IMR-90 (cell line): ENCODE data around the gene ENO2. TPM values are rescaled to one million over a fixed set of nuclear protein-coding genes. Genes with fewer than 3 reads are reported as not detected.
A peak's percentile ranks its signal among the peaks of the same experiment; 100 is the strongest.

ENCODE experiments used
- ATAC-seq: fragments of 200-7000 bp; cut with Tn5 transposase; 2 replicates; pipeline ENCODE4 v1.9.1; 2020; ENCODE audit warnings: low read depth, mild to moderate bottlenecking, moderate library complexity
- BruUV-seq: library from RNA; stranded (reverse); fragments of 400-500 nt; replicated peaks from 2 replicates; lab custom pipeline; 2021; lab: Mats Ljungman, UMichigan
- CTCF ChIA-PET: fragments of 300-600 bp; formaldehyde crosslinking; extraction: SDS; loops from one replicate; lab custom pipeline; 2021; ENCODE audit warnings: antibody characterized with exemption; lab: Yijun Ruan, JAX
- POLR2A ChIA-PET: fragments of 300-600 bp; sonication (Branson Sonifier 250); formaldehyde crosslinking; loops from one replicate; lab custom pipeline; 2022; ENCODE audit warnings: antibody characterized with exemption; ENCODE audit not compliant: unreplicated experiment; lab: Charles Lee
- DNase-seq: peaks from one replicate; pipeline ENCODE4 v3.0.0; 2013
- H2AFZ ChIP-seq: replicated peaks from 2 replicates; pipeline ENCODE3; 2013; ENCODE audit warnings: low read length, mild to moderate bottlenecking; ENCODE audit not compliant: poor library complexity
- H2AK5ac ChIP-seq: 2 replicates; pipeline ENCODE4 v1.6.1; 2013; ENCODE audit warnings: low read depth, low read length, inconsistent platforms
- H2AK9ac ChIP-seq: replicated peaks from 2 replicates; pipeline ENCODE3; 2013; ENCODE audit warnings: mild to moderate bottlenecking, low read depth, low read length, moderate library complexity; ENCODE audit not compliant: poor library complexity
- H2BK120ac ChIP-seq: 2 replicates; pipeline ENCODE4 v1.6.1; 2013; ENCODE audit warnings: low read depth, low read length, inconsistent platforms
- H2BK15ac ChIP-seq: 3 replicates; pipeline ENCODE4 v1.6.1; 2013; ENCODE audit warnings: low read depth, low read length, inconsistent platforms
- H2BK20ac ChIP-seq: 2 replicates; pipeline ENCODE4 v1.6.1; 2013; ENCODE audit warnings: low read depth, mild to moderate bottlenecking, inconsistent platforms, low read length, moderate library complexity
- H2BK5ac ChIP-seq: 2 replicates; pipeline ENCODE4 v1.6.1; 2013; ENCODE audit warnings: mild to moderate bottlenecking, low read depth, low read length, inconsistent platforms; ENCODE audit not compliant: poor library complexity, severe bottlenecking
- H3K14ac ChIP-seq: replicated peaks from 2 replicates; pipeline ENCODE4 v1.6.1; 2013; ENCODE audit warnings: low read depth, low read length, inconsistent platforms
- H3K18ac ChIP-seq: 2 replicates; pipeline ENCODE4 v1.6.1; 2013; ENCODE audit warnings: low read depth, low read length, control low read depth
- H3K23ac ChIP-seq: 2 replicates; pipeline ENCODE4 v1.6.1; 2013; ENCODE audit warnings: low read depth, low read length, inconsistent platforms
- H3K27ac ChIP-seq: 2 replicates; pipeline ENCODE4 v1.5.1; 2013; ENCODE audit warnings: mild to moderate bottlenecking, control low read depth, low read length; ENCODE audit not compliant: insufficient read depth
- H3K27me3 ChIP-seq: 2 replicates; pipeline ENCODE4 v1.6.1; 2013; ENCODE audit warnings: low read length; ENCODE audit not compliant: control insufficient read depth, insufficient read depth
- H3K36me3 ChIP-seq: 2 replicates; pipeline ENCODE4 v1.6.1; 2013; ENCODE audit warnings: low read length, mixed read lengths; ENCODE audit not compliant: control insufficient read depth, insufficient read depth
- H3K4ac ChIP-seq: 2 replicates; pipeline ENCODE4 v1.6.1; 2013; ENCODE audit warnings: low read depth, low read length, inconsistent platforms
- H3K4me1 ChIP-seq: 2 replicates; pipeline ENCODE4 v1.6.1; 2013; ENCODE audit warnings: low read length, mixed read lengths; ENCODE audit not compliant: control insufficient read depth, insufficient read depth
- H3K4me2 ChIP-seq: 2 replicates; pipeline ENCODE4 v1.6.1; 2013; ENCODE audit warnings: low read depth, mild to moderate bottlenecking, control low read depth, low read length, moderate library complexity
- H3K4me3 ChIP-seq: 2 replicates; pipeline ENCODE4 v1.5.1; 2013; ENCODE audit warnings: low read depth, mild to moderate bottlenecking, control low read depth, low read length, moderate library complexity; ENCODE audit not compliant: insufficient read depth
- H3K56ac ChIP-seq: 2 replicates; pipeline ENCODE4 v1.6.1; 2013; ENCODE audit warnings: low read length, inconsistent platforms; ENCODE audit not compliant: insufficient read depth; ENCODE audit errors: extremely low read depth
- H3K79me1 ChIP-seq, 2 experiments: 2 replicates each; pipeline ENCODE4 v1.6.1; 2013; ENCODE audit warnings: low read length in 2 of 2, inconsistent platforms in 1 of 2, low read depth in 1 of 2
- H3K9ac ChIP-seq: 2 replicates; pipeline ENCODE4 v1.6.1; 2013; ENCODE audit warnings: low read depth, low read length, control low read depth
- H3K9me1 ChIP-seq: 2 replicates; pipeline ENCODE4 v1.6.1; 2013; ENCODE audit warnings: low read length, inconsistent platforms; ENCODE audit not compliant: insufficient read depth
- H3K9me3 ChIP-seq: 2 replicates; pipeline ENCODE4 v1.6.1; 2013; ENCODE audit warnings: low read length; ENCODE audit not compliant: control insufficient read depth, insufficient read depth
- H4K20me1 ChIP-seq: 2 replicates; pipeline ENCODE4 v1.6.1; 2013; ENCODE audit warnings: low read length, inconsistent platforms; ENCODE audit not compliant: insufficient read depth
- H4K5ac ChIP-seq: 2 replicates; pipeline ENCODE4 v1.6.1; 2013; ENCODE audit warnings: mild to moderate bottlenecking, low read depth, low read length, control low read depth
- H4K8ac ChIP-seq, 2 experiments: 2 replicates each; pipeline ENCODE4 v1.6.1; 2013; ENCODE audit warnings: low read depth in 2 of 2, low read length in 2 of 2, control low read depth in 1 of 2, inconsistent platforms in 1 of 2
- H4K91ac ChIP-seq: 2 replicates; pipeline ENCODE4 v1.6.1; 2013; ENCODE audit warnings: low read depth, low read length, inconsistent platforms; ENCODE audit not compliant: insufficient read depth
- CEBPB ChIP-seq: IDR thresholded peaks from 2 replicates; pipeline ENCODE4 v1.6.1; 2012; ENCODE audit warnings: low read depth, low read length, improper control_type of control experiment
- CHD1 ChIP-seq: IDR thresholded peaks from 2 replicates; pipeline ENCODE4 v1.6.1; 2012; ENCODE audit warnings: low read depth, low read length, improper control_type of control experiment
- FOS ChIP-seq: fragments of 150-350 bp; IDR thresholded peaks from 2 replicates; pipeline ENCODE4 v1.6.1; 2016; ENCODE audit warnings: low read depth, low read length
- NFE2L2 ChIP-seq: fragments of 150-350 bp; IDR thresholded peaks from 2 replicates; pipeline ENCODE4 v1.6.1; 2016; ENCODE audit warnings: low read depth, mild to moderate bottlenecking, low read length
- RAD21 ChIP-seq: IDR thresholded peaks from 2 replicates; pipeline ENCODE4 v1.6.1; 2012; ENCODE audit warnings: low read length, improper control_type of control experiment
- RCOR1 ChIP-seq: IDR thresholded peaks from 2 replicates; pipeline ENCODE4 v1.6.1; 2012; ENCODE audit warnings: mild to moderate bottlenecking, low read length, improper control_type of control experiment; ENCODE audit not compliant: insufficient replicate concordance
- RFX5 ChIP-seq: IDR thresholded peaks from 2 replicates; pipeline ENCODE4 v1.8.0; 2012; ENCODE audit warnings: low read depth, mild to moderate bottlenecking, low read length, moderate library complexity
- SMC3 ChIP-seq: fragments of 150-350 bp; IDR thresholded peaks from 2 replicates; pipeline ENCODE4 v1.6.1; 2016; ENCODE audit warnings: low read depth, mild to moderate bottlenecking, antibody characterized with exemption, low read length, moderate library complexity
- WGBS, 2 experiments: methylation state at CpG; one replicate each; pipeline versions ENCODE4 v1.1.5 to v1.1.7; 2013; ENCODE audit warnings: missing lambda C conversion rate in 2 of 2; ENCODE audit not compliant: insufficient read length in 1 of 2; ENCODE audit errors: extremely low coverage in 2 of 2; 5-methylcytosine and 5-hydroxymethylcytosine counted together
- dilution Hi-C: fragments of 300-500 bp; cut with HindIII; formaldehyde crosslinking; loops from one replicate; pipeline ENCODE4 v1.14.3; 2018; ENCODE audit warnings: low sequenced_read_pairs; ENCODE audit not compliant: unreplicated experiment
- in situ Hi-C: fragments of 300-500 bp; cut with MboI; formaldehyde crosslinking; loops from 3 replicates; pipeline ENCODE4 v1.14.3; 2019; ENCODE audit warnings: low sequenced_read_pairs, inconsistent platforms, mixed read lengths
- intact Hi-C: fragments of 100-400 bp; cut with micrococcal nuclease; formaldehyde crosslinking; loops from 2 replicates; pipeline ENCODE4 v1.10.0; 2022
- polyA plus RNA-seq, 3 experiments: library from polyadenylated mRNA; depleted of rRNA; stranded (reverse); fragments of >200 nt; gene quantifications; 2 replicates each; pipeline ENCODE4 v1.2.3, GENCODE V29; 2012; ENCODE audit warnings: low replicate concordance in 1 of 3
- total RNA-seq: library from RNA; depleted of rRNA; stranded (reverse); fragments of >200 nt; gene quantifications from 2 replicates; pipeline ENCODE4 v1.2.3, GENCODE V29; 2012
- TF ChIP-seq, protein P1 (sequence below): fragments of 150-350 bp; IDR thresholded peaks from 2 replicates; pipeline ENCODE4 v1.6.1; 2016; ENCODE audit warnings: low read depth, mild to moderate bottlenecking, low read length, moderate library complexity, borderline replicate concordance
- TF ChIP-seq, protein P2 (sequence below): fragments of 150-350 bp; IDR thresholded peaks from 2 replicates; pipeline ENCODE4 v1.6.1; 2017; ENCODE audit warnings: mild to moderate bottlenecking, antibody characterized with exemption, low read length, low read depth

ENO2 gene
- total and polyA plus RNA-seq, 2 of the 4 experiments (the other 2 are of a cell fraction): 28.3 to 92.8 TPM

DNA sequence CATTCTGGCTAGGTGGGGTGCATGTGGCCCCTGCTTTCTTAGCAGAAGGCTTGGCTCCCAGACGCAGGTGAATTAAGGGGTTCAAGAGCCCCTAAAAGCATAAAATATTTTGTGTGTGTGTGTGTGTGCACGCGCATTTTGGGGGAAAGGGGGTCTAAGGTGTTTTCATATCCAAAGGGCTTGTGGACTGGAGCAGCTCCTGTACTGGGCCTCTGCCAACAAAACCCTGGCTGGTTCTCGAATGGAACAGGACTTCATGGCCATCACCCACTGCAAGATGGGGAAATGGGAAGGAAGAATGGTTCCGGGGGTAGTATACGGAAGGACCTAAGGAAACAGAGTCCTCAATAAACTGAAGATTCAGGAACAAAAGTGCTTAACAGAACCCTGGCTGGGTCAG lies 9.5 kb downstream of the ENO2 start:
- DNase-seq: no peak
- H2AK5ac ChIP-seq: no peak overlapping the region
- ATAC-seq: no peak
- no peak overlapping the region for H3K56ac ChIP-seq
- no peak overlapping the region for H2AK9ac ChIP-seq
- ChIA-PET CTCF (interaction anchor here (0.6 to 1.8 kb wide), 4 partner anchors 10 to 184 kb away, joined by 3 to 7 read pairs (median 4); partner anchors contain the start of genes ENO2 and SPSB2), POLR2A (interaction anchor here (0.5 kb wide), 1 partner anchor 131 kb away, joined by 3 read pairs; no protein-coding TSS in a partner anchor)
- peaks cover 6% of the 10 kb centered on the region; the same call in 1 of the 2 replicates for H3K9me1 ChIP-seq
- no peak overlapping the region for H2BK120ac ChIP-seq
- H2AFZ ChIP-seq: no peak overlapping the region
- 0 out of 4 replicates have a peak overlapping the region, but pooled peaks of 1 of the 2 experiments have one; percentile 22 for H4K8ac ChIP-seq
- H3K9ac ChIP-seq: no peak overlapping the region
- 80% methylated on average over 3 of the region's 6 CpGs; no CpG with 5 or more reads in 1 of the 2 experiments for WGBS, 2 experiments
- H3K18ac ChIP-seq: no peak overlapping the region
- peaks cover 20% of the 10 kb centered on the region for H3K4me1 ChIP-seq
- H3K27ac ChIP-seq: no peak overlapping the region
- H3K23ac ChIP-seq: no peak overlapping the region
- dilution Hi-C loops (no loop called here), in situ Hi-C loops (no loop called here), intact Hi-C loops (loop anchor here (1.0 to 2.0 kb wide), 3 partner anchors 14 to 51 kb away; partner anchors contain the start of gene SPSB2)
- H3K9me3 ChIP-seq: no peaks in the 10 kb centered on the region
- H4K20me1 ChIP-seq: peaks cover 4% of the 10 kb centered on the region; the same call in 1 of the 2 replicates
- no peak overlapping the region for H3K4ac ChIP-seq
- H4K91ac ChIP-seq: no peak overlapping the region
- peaks cover 16 to 22% of the 10 kb centered on the region in 2 experiments; a peak in 3 of 4 replicates for H3K79me1 ChIP-seq
- no peak overlapping the region for H3K4me3 ChIP-seq
- BruUV-seq: no TSS peak
- H2BK15ac ChIP-seq: no peak overlapping the region
- H3K14ac ChIP-seq: no peak overlapping the region
- no peak overlapping the region for H2BK20ac ChIP-seq
- no peak overlapping the region for H4K5ac ChIP-seq
- no peaks in the 10 kb centered on the region for H3K27me3 ChIP-seq
- H3K36me3 ChIP-seq: peaks cover 34% of the 10 kb centered on the region
- no peak for TF ChIP-seq RAD21
- TF ChIP-seq, protein P1, sequence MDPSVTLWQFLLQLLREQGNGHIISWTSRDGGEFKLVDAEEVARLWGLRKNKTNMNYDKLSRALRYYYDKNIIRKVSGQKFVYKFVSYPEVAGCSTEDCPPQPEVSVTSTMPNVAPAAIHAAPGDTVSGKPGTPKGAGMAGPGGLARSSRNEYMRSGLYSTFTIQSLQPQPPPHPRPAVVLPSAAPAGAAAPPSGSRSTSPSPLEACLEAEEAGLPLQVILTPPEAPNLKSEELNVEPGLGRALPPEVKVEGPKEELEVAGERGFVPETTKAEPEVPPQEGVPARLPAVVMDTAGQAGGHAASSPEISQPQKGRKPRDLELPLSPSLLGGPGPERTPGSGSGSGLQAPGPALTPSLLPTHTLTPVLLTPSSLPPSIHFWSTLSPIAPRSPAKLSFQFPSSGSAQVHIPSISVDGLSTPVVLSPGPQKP: no peak
- no peak for TF ChIP-seq CHD1
- TF ChIP-seq FOS: no peak
- no peak for TF ChIP-seq RCOR1
- TF ChIP-seq RFX5: no peak
- no peak for TF ChIP-seq SMC3
- TF ChIP-seq CEBPB: no peak
- TF ChIP-seq NFE2L2: no peak
- TF ChIP-seq, protein P2, sequence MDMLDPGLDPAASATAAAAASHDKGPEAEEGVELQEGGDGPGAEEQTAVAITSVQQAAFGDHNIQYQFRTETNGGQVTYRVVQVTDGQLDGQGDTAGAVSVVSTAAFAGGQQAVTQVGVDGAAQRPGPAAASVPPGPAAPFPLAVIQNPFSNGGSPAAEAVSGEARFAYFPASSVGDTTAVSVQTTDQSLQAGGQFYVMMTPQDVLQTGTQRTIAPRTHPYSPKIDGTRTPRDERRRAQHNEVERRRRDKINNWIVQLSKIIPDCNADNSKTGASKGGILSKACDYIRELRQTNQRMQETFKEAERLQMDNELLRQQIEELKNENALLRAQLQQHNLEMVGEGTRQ: no peak
- no peak overlapping the region for H3K4me2 ChIP-seq
- no peak overlapping the region for H2BK5ac ChIP-seq
